Epidermal melanocyte (primary cell): ENCODE measurements around the gene KLRF2.

ENCODE experiments used
- DNase-seq: peaks from one replicate; pipeline ENCODE4 v3.0.0; 2011; ENCODE audit warnings: low spot score; ENCODE audit not compliant: insufficient read length

Gene KLRF2

GRCh38 chr12:9883175-9883574, 1.9 kb downstream of the KLRF2 start:
- no peak for DNase-seq

- DNase-seq = no peak
These were observed 7.5 kb downstream of the KLRF2 start for GRCh38 chr12:9888665-9889273.

- DNase-seq = no peak
These were observed 14.1 kb downstream of the KLRF2 start for GRCh38 chr12:9895215-9895971.

- no peak for DNase-seq
These were observed 16.2 kb downstream of the KLRF2 start for GRCh38 chr12:9897535-9897934.

- DNase-seq = no peak
These were observed 17.9 kb downstream of the KLRF2 start for GRCh38 chr12:9899209-9899608.

- DNase-seq = no peak
These were observed 19.6 kb downstream of the KLRF2 start for GRCh38 chr12:9900930-9901329.

GRCh38 chr12:9902539-9903228, 21.4 kb downstream of the KLRF2 start:
- DNase-seq = no peak

GRCh38 chr12:9906873-9907272, 25.6 kb downstream of the KLRF2 start:
- no peak for DNase-seq

- no peak for DNase-seq
These were observed 26.5 kb downstream of the KLRF2 start for GRCh38 chr12:9907769-9908168.

GRCh38 chr12:9908350-9908749, 27.1 kb downstream of the KLRF2 start:
- no peak for DNase-seq

GRCh38 chr12:9909724-9910123, 28.4 kb downstream of the KLRF2 start:
- no peak for DNase-seq

- no peak for DNase-seq
These were observed 29.6 kb downstream of the KLRF2 start for GRCh38 chr12:9910716-9911421.

GRCh38 chr12:9911708-9912107, 30.4 kb downstream of the KLRF2 start:
- no peak for DNase-seq

GRCh38 chr12:9919443-9919842, 38.2 kb downstream of the KLRF2 start:
- no peak for DNase-seq

- DNase-seq = no peak
These were observed 39.2 kb downstream of the KLRF2 start for GRCh38 chr12:9920451-9920850.

GRCh38 chr12:9922429-9922828, 41.1 kb downstream of the KLRF2 start:
- no peak for DNase-seq

GRCh38 chr12:9925705-9926393, 44.6 kb downstream of the KLRF2 start:
- DNase-seq = no peak

- no peak for DNase-seq
These were observed 45.6 kb downstream of the KLRF2 start for GRCh38 chr12:9926876-9927275.

GRCh38 chr12:9928607-9929006, 47.3 kb downstream of the KLRF2 start:
- DNase-seq = no peak

GRCh38 chr12:9931245-9931644, 50.0 kb downstream of the KLRF2 start:
- no peak for DNase-seq

GRCh38 chr12:9932270-9932669, 51.0 kb downstream of the KLRF2 start, which contains the start of gene CLEC2A:
Gene CLEC2A (minus strand): TSS chr12:9932370. CDS start chr12:9932329, 41 bp downstream.
- DNase-seq = no peak
